ENCODE data around the gene NOC4L.
"Not testable (repeated sequence)": the region's sequence is repeated elsewhere in the genome, so short reads cannot be mapped to it uniquely, and the experiment has no call there.

NOC4L gene

GRCh38 chr12:132182711-132183365, 38.6 kb downstream of the NOC4L start:
- DNase-seq: no peak

GRCh38 chr12:132185705-132186104, 41.4 kb downstream of the NOC4L start:
- DNase-seq: peak in 2 of 5 donors; percentile 34 to 45

GRCh38 chr12:132186208-132186856, 42.1 kb downstream of the NOC4L start:
- DNase-seq: no peak

GRCh38 chr12:132186857-132187620, 42.8 kb downstream of the NOC4L start:
- DNase-seq: no peak

GRCh38 chr12:132187646-132188450, 43.6 kb downstream of the NOC4L start:
- no peak for DNase-seq

- no peak for DNase-seq
These were observed 44.2 kb downstream of the NOC4L start for GRCh38 chr12:132188451-132188901.

- DNase-seq: no peak
These were observed 44.7 kb downstream of the NOC4L start for GRCh38 chr12:132188916-132189325.

GRCh38 chr12:132189378-132190011, 45.2 kb downstream of the NOC4L start:
- DNase-seq: peak; percentile 89 to 98 (median 93)

GRCh38 chr12:132190012-132190755, 45.9 kb downstream of the NOC4L start:
- DNase-seq: no peak

GRCh38 chr12:132190834-132191500, 46.7 kb downstream of the NOC4L start:
- DNase-seq: no peak

- DNase-seq: no peak
These were observed 47.7 kb downstream of the NOC4L start for GRCh38 chr12:132191715-132192553.

- no peak for DNase-seq
These were observed 49.8 kb downstream of the NOC4L start for GRCh38 chr12:132194056-132194455.

- no peak for DNase-seq
These were observed 50.3 kb downstream of the NOC4L start for GRCh38 chr12:132194556-132194955.

GRCh38 chr12:132195242-132195641, 51.0 kb downstream of the NOC4L start:
- not testable (repeated sequence) for DNase-seq

GRCh38 chr12:132196038-132196872, 52.0 kb downstream of the NOC4L start:
- DNase-seq: no peak

GRCh38 chr12:132196873-132197390, 52.7 kb downstream of the NOC4L start:
- no peak for DNase-seq

- no peak for DNase-seq
These were observed 53.5 kb downstream of the NOC4L start for GRCh38 chr12:132197581-132198354.

- no peak for DNase-seq
These were observed 54.8 kb downstream of the NOC4L start for GRCh38 chr12:132199101-132199500.
